ENCODE data around the gene SARDH.
"Not testable (repeated sequence)": the region's sequence is repeated elsewhere in the genome, so short reads cannot be mapped to it uniquely, and the experiment has no call there.

DNA sequence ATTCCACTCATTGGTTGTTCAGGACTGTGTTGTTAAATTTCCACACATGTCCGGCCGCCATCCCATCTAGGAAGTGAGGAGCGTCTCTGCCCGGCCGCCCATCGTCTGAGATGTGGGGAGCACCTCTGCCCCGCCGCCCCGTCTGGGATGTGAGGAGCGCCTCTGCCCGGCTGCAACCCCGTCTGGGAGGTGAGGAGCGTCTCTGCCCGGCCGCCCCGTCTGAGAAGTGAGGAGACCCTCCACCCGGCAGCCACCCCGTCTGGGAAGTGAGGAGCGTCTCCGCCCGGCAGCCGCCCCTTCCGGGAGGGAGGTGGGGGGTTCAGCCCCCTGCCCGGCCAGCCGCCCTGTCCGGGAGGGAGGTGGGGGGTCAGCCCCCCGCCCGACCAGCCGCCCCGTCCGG lies 6.4 kb upstream of the SARDH start:
- TF ChIP-seq, protein P1, sequence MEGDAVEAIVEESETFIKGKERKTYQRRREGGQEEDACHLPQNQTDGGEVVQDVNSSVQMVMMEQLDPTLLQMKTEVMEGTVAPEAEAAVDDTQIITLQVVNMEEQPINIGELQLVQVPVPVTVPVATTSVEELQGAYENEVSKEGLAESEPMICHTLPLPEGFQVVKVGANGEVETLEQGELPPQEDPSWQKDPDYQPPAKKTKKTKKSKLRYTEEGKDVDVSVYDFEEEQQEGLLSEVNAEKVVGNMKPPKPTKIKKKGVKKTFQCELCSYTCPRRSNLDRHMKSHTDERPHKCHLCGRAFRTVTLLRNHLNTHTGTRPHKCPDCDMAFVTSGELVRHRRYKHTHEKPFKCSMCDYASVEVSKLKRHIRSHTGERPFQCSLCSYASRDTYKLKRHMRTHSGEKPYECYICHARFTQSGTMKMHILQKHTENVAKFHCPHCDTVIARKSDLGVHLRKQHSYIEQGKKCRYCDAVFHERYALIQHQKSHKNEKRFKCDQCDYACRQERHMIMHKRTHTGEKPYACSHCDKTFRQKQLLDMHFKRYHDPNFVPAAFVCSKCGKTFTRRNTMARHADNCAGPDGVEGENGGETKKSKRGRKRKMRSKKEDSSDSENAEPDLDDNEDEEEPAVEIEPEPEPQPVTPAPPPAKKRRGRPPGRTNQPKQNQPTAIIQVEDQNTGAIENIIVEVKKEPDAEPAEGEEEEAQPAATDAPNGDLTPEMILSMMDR (optimal IDR thresholded peaks at IDR 0.05 in 1 of 3, IDR thresholded peaks at IDR 0.05 in 1 of 3, conservative IDR thresholded peaks at IDR 0.05 in 1 of 3; ENCODE audit: extremely low read depth in 1 of 3, insufficient read depth in 2 of 3, low read length in 3 of 3) = not testable (repeated sequence)
- TF ChIP-seq EZH2 (IDR thresholded peaks at IDR 0.05; ENCODE audit: low read length) = not testable (repeated sequence)

All from keratinocyte (primary cell).